Osteoblast (primary cell): ENCODE data around the gene SFXN3. TPM values are rescaled to one million over a fixed set of nuclear protein-coding genes. Genes with fewer than 3 reads are reported as not detected.

ENCODE experiments used
- DNase-seq: peaks from one replicate; pipeline ENCODE4 v3.0.0; 2011; ENCODE audit warnings: low spot score, mixed read lengths; ENCODE audit not compliant: insufficient read length; ENCODE audit errors: missing footprints
- H2AFZ ChIP-seq: 2 replicates; pipeline ENCODE4 v1.6.0; 2011; ENCODE audit warnings: mild to moderate bottlenecking, low read length
- H3K27ac ChIP-seq: 2 replicates; pipeline ENCODE4 v1.5.1; 2011; ENCODE audit warnings: mild to moderate bottlenecking, low read depth, low read length, moderate library complexity
- H3K27me3 ChIP-seq: 2 replicates; pipeline ENCODE4 v1.6.0; 2012; ENCODE audit warnings: mild to moderate bottlenecking, control low read depth, inconsistent platforms, low read length, moderate library complexity; ENCODE audit not compliant: insufficient read depth
- H3K36me3 ChIP-seq: 2 replicates; pipeline ENCODE4 v1.5.1; 2011; ENCODE audit warnings: mild to moderate bottlenecking, low read length, control low read depth, moderate library complexity; ENCODE audit not compliant: insufficient read depth
- H3K4me1 ChIP-seq: 2 replicates; pipeline ENCODE4 v1.5.1; 2011; ENCODE audit warnings: mild to moderate bottlenecking, low read length, control low read depth, moderate library complexity; ENCODE audit not compliant: insufficient read depth
- H3K4me2 ChIP-seq: 2 replicates; pipeline ENCODE4 v1.6.0; 2011; ENCODE audit warnings: mild to moderate bottlenecking, low read length; ENCODE audit not compliant: insufficient read depth
- H3K4me3 ChIP-seq: fragments of 200-600 bp; sonication (generic); 3 replicates; pipeline ENCODE4 v1.5.1; 2012; ENCODE audit warnings: mild to moderate bottlenecking, low read length, inconsistent platforms; ENCODE audit not compliant: insufficient read depth
- H3K79me2 ChIP-seq: 2 replicates; pipeline ENCODE4 v1.6.0; 2012; ENCODE audit warnings: mild to moderate bottlenecking, low read length, control low read depth, inconsistent platforms; ENCODE audit not compliant: insufficient read depth
- H3K9me3 ChIP-seq: 2 replicates; pipeline ENCODE4 v1.5.1; 2011; ENCODE audit warnings: low read depth, low read length, control low read depth
- H4K20me1 ChIP-seq: 2 replicates; pipeline ENCODE4 v1.6.0; 2012; ENCODE audit warnings: mild to moderate bottlenecking, low read length, control low read depth; ENCODE audit not compliant: insufficient read depth
- CTCF ChIP-seq: IDR thresholded peaks from 2 replicates; pipeline ENCODE4 v1.5.1; 2011; ENCODE audit warnings: mild to moderate bottlenecking, low read depth, low read length, moderate library complexity; ENCODE audit errors: extremely low read depth
- total RNA-seq: library from RNA; depleted of rRNA; stranded (reverse); fragments of >200 nt; gene quantifications from 2 replicates; pipeline ENCODE4 v1.2.3, GENCODE V29; 2012

SFXN3 gene
- total RNA-seq, 1 donor, result 103 TPM

- Histone ChIP-seq H3K36me3 (peaks cover 57% of the 10 kb centered on the region), H4K20me1 (peaks cover 51% of the 10 kb centered on the region), H3K27me3 (peaks cover 1% of the 10 kb centered on the region), H3K4me1 (peaks cover 19% of the 10 kb centered on the region), H3K9me3 (no peaks in the 10 kb centered on the region), H3K27ac (no peak overlapping the region), H2AFZ (no peak overlapping the region), H3K4me3 (no peak overlapping the region), H3K4me2 (no peak overlapping the region), H3K79me2 (peaks cover 46% of the 10 kb centered on the region)
- TF ChIP-seq CTCF, result no peak
- peak; percentile 44 for DNase-seq
Observed at GRCh38 chr10:101035314-101035713, 4.3 kb downstream of the SFXN3 start.

GRCh38 chr10:101035916-101036702 lies 5.1 kb downstream of the SFXN3 start:
- Histone ChIP-seq H3K79me2 (peaks cover 46% of the 10 kb centered on the region), H3K9me3 (no peaks in the 10 kb centered on the region), H3K27ac (no peak overlapping the region), H3K4me3 (no peak overlapping the region), H3K36me3 (peaks cover 57% of the 10 kb centered on the region), H3K4me1 (peaks cover 16% of the 10 kb centered on the region), H3K27me3 (no peaks in the 10 kb centered on the region), H3K4me2 (no peak overlapping the region), H2AFZ (no peak overlapping the region), H4K20me1 (peaks cover 51% of the 10 kb centered on the region)
- no peak for TF ChIP-seq CTCF
- DNase-seq, result no peak

GRCh38 chr10:101036726-101037125 lies 5.7 kb downstream of the SFXN3 start:
- Histone ChIP-seq H3K36me3 (peaks cover 58% of the 10 kb centered on the region), H3K27ac (no peak overlapping the region), H3K9me3 (no peaks in the 10 kb centered on the region), H3K4me3 (no peak overlapping the region), H4K20me1 (peaks cover 51% of the 10 kb centered on the region), H3K4me1 (peaks cover 11% of the 10 kb centered on the region), H3K4me2 (no peak overlapping the region), H3K27me3 (no peaks in the 10 kb centered on the region), H3K79me2 (peaks cover 42% of the 10 kb centered on the region), H2AFZ (no peak overlapping the region)
- DNase-seq, result peak; percentile 18
- no peak for TF ChIP-seq CTCF

- H3K36me3 ChIP-seq, result peaks cover 62% of the 10 kb centered on the region
- H3K4me2 ChIP-seq, result no peak overlapping the region
- no peaks in the 10 kb centered on the region for H3K27me3 ChIP-seq
- TF ChIP-seq CTCF, result no peak
- H2AFZ ChIP-seq, result no peak overlapping the region
- DNase-seq, result no peak
- H3K4me3 ChIP-seq, result no peak overlapping the region
- no peak overlapping the region for H3K27ac ChIP-seq
- H3K4me1 ChIP-seq, result peaks cover 14% of the 10 kb centered on the region
- H3K9me3 ChIP-seq, result no peaks in the 10 kb centered on the region
- H3K79me2 ChIP-seq, result peaks cover 36% of the 10 kb centered on the region
- peaks cover 44% of the 10 kb centered on the region for H4K20me1 ChIP-seq
Observed at GRCh38 chr10:101038484-101038883, 7.5 kb downstream of the SFXN3 start.
